Spinal cord (tissue), 10 donors: ENCODE measurements around the gene IREB2. TPM values are rescaled to one million over a fixed set of nuclear protein-coding genes. Genes with fewer than 3 reads are reported as not detected.
"Not testable (repeated sequence)": the region's sequence is repeated elsewhere in the genome, so short reads cannot be mapped to it uniquely, and the experiment has no call there.

ENCODE experiments used
- DNase-seq, 6 donors: peaks; one replicate each; pipeline versions ENCODE4 v3.0.0 to v3.0.0-alpha.2; 2013 to 2015; ENCODE audit warnings: low spot score in 6 of 6, low read depth in 4 of 6
- H3K27ac ChIP-seq: one replicate; pipeline ENCODE4 v1.5.1; 2013; ENCODE audit warnings: low read depth, low read length, control low read depth
- H3K27me3 ChIP-seq: one replicate; pipeline ENCODE4 v1.6.1; 2013; ENCODE audit warnings: low read length; ENCODE audit not compliant: control insufficient read depth, insufficient read depth
- H3K36me3 ChIP-seq: one replicate; pipeline ENCODE4 v1.6.1; 2013; ENCODE audit warnings: low read length; ENCODE audit not compliant: control insufficient read depth, insufficient read depth
- H3K4me1 ChIP-seq: one replicate; pipeline ENCODE4 v1.6.1; 2013; ENCODE audit warnings: low read length; ENCODE audit not compliant: control insufficient read depth, insufficient read depth
- H3K4me3 ChIP-seq: one replicate; pipeline ENCODE4 v1.5.1; 2013; ENCODE audit warnings: low read depth, low read length, control low read depth
- H3K9me3 ChIP-seq: one replicate; pipeline ENCODE4 v1.6.1; 2013; ENCODE audit warnings: low read length; ENCODE audit not compliant: control insufficient read depth, insufficient read depth
- WGBS: methylation state at CpG from one replicate; pipeline ENCODE4 v1.1.5; 2013; ENCODE audit warnings: missing lambda C conversion rate; ENCODE audit not compliant: insufficient coverage; 5-methylcytosine and 5-hydroxymethylcytosine counted together
- polyA plus RNA-seq, 2 donors: library from polyadenylated mRNA; unstranded; fragments of 120-200 nt; gene quantifications; one replicate each; pipeline ENCODE4 v1.2.1, GENCODE V29; 2013; ENCODE audit not compliant: insufficient read length in 2 of 2
- total RNA-seq, 2 donors: library from RNA; depleted of rRNA in 1 of 2; stranded (reverse); fragments of 120-200 nt in 1 of 2; fragments of >200 nt in 1 of 2; gene quantifications; one replicate each; pipeline versions ENCODE4 v1.2.3 to v1.2.4, GENCODE V29; 2013 to 2014
- donor health status: healthy.

IREB2 gene
- total and polyA plus RNA-seq, 4 donors, result 33.6 to 62.4 (median 38.4) TPM

DNA sequence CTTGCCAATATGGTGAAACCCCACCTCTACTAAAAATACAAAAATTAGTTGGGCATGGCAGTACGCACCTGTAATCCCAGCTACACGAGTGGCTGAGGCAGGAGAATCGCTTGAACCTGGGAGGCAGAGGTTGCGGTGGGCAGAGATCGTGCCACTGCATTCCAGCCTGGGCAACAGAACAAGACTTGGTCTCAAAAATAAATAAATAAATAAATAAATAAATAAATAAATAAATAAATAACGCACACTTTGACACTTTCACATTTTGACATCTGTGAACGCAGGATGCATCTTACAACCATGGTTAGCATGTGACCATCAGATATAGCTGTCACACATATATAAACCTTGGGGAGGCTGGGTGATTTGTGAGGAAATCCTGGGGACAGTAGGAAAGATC, 33.2 kb upstream of the IREB2 start:
- not testable (repeated sequence) for H3K9me3 ChIP-seq, H3K27me3 ChIP-seq, H3K27ac ChIP-seq, H3K36me3 ChIP-seq, DNase-seq, H3K4me3 ChIP-seq
- peaks cover 14% of the 10 kb centered on the region for H3K4me1 ChIP-seq
- WGBS, result 92% methylated on average over 2 of the region's 7 CpGs

DNA sequence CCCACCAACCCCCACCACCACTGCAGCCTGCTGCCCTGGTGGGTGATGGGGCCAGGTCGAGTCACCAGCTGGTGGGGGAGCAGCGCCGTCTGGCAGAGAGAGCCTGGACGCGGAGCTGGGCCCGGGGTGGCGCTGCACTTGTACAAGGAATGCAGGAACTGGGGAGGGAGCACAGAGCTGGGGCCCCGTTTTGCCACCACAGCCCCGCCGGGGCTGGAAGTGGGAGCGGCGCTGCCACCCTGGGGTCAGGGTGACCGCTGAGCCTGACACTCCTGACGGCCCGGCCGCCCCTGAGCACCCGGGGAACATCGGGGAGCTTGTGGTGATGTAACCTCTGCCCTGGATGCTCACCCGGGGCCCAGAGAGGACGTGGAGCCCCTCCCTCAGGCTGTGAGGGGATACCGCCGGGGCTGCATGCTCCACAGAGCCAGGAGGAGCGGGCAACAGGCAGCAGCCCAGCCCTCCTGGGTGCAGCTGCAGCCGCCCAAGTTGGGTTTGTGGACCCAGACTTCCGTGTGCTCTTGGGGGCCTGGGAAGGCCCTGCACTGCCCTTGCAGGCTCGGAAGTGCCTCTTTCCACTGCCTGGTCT, 32.6 kb upstream of the IREB2 start:
- no peak overlapping the region for H3K4me3 ChIP-seq
- H3K36me3 ChIP-seq, result no peaks in the 10 kb centered on the region
- H3K27ac ChIP-seq, result no peak overlapping the region
- DNase-seq, result no peak
- WGBS, result 37% methylated on average over 26 of the region's 26 CpGs
- H3K4me1 ChIP-seq, result peaks cover 12% of the 10 kb centered on the region
- H3K27me3 ChIP-seq, result peaks cover 5% of the 10 kb centered on the region
- H3K9me3 ChIP-seq, result no peaks in the 10 kb centered on the region

DNA sequence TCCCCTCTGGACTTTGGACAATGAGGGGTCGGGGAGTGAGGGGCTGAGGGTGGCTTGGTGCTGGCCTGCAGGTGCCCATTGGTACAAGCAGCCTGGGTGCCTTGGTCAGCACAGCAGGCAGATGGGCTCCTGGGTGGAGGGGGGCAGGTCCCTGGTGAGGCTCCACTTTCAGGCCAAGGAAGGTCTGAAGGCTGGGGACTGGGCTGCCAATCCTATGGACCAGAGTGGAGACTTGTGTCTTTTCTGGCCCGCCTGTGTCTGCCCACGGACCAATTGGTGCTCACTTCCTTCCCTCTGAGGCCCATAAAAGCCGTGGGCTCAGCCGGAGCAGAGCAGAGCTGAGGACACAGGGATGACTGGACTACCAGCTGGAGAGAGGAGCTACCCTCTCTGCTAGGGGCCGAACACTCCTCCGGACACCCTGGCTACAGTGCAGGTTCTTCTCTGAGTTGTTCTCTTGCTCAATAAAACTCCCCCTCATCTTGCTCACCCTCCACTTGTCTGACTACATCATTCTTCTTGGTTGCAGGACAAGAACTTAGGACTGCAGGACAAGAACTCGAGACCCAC, 31.9 kb upstream of the IREB2 start:
- no peak for DNase-seq
- H3K9me3 ChIP-seq, result no peaks in the 10 kb centered on the region
- no peak overlapping the region for H3K4me3 ChIP-seq
- no peak overlapping the region for H3K27ac ChIP-seq
- no peaks in the 10 kb centered on the region for H3K36me3 ChIP-seq
- peaks cover 12% of the 10 kb centered on the region for H3K4me1 ChIP-seq
- peaks cover 5% of the 10 kb centered on the region for H3K27me3 ChIP-seq
- WGBS, result 84% methylated on average over 8 of the region's 8 CpGs

GRCh38 chr15:78407608-78408354, 30.2 kb upstream of the IREB2 start:
- Histone ChIP-seq H3K9me3 (no peaks in the 10 kb centered on the region), H3K27me3 (peaks cover 5% of the 10 kb centered on the region), H3K4me1 (peaks cover 12% of the 10 kb centered on the region), H3K4me3 (no peak overlapping the region), H3K27ac (no peak overlapping the region), H3K36me3 (no peaks in the 10 kb centered on the region)
- WGBS, result 69% methylated on average over 3 of the region's 6 CpGs
- DNase-seq, result no peak

DNA sequence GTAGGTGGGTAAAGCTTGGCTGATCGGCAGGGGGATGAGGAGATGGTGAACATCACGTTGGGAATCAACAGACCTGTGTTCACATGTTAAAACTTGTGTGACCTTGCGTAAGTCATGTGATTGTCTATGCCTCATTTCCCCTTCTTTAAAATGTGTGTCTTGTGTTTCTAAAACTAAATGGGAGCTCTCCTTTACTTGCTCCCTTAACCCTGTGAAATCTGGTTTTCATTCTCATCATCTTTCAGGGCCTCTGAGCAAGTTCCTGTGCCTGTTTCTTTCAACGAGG, 29.7 kb upstream of the IREB2 start:
- Histone ChIP-seq H3K36me3 (no peaks in the 10 kb centered on the region), H3K4me1 (peaks cover 12% of the 10 kb centered on the region), H3K27me3 (peaks cover 5% of the 10 kb centered on the region), H3K27ac (no peak overlapping the region), H3K4me3 (no peak overlapping the region), H3K9me3 (no peaks in the 10 kb centered on the region)
- WGBS, result 79% methylated on average over 2 of the region's 4 CpGs
- no peak for DNase-seq

GRCh38 chr15:78408961-78409360, 29.1 kb upstream of the IREB2 start:
- H3K9me3 ChIP-seq, result no peaks in the 10 kb centered on the region
- H3K4me1 ChIP-seq, result peaks cover 12% of the 10 kb centered on the region
- peaks cover 5% of the 10 kb centered on the region for H3K27me3 ChIP-seq
- 80% methylated on average over 1 of the region's 2 CpGs for WGBS
- H3K36me3 ChIP-seq, result no peaks in the 10 kb centered on the region
- H3K27ac ChIP-seq, result no peak overlapping the region
- no peak overlapping the region for H3K4me3 ChIP-seq
- DNase-seq, result no peak

DNA sequence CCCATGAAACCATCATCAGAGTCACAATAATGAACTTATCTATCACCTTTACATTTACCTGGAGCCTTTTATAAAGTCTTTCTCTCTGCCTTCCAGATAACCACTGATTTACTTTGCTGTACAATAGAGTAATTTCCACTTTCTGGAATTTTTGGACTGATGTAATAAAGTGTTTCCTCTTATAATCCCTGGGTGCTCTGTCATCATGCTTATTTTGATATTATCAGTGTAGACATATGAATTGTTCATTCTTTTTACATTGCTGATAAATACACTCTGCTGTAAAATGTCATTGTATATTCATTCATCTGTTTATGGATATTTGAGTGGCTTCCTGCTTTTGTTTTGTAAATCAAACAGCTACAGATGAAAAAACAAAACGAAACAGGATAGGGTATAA, 27.0 kb upstream of the IREB2 start:
- Histone ChIP-seq H3K4me1 (peaks cover 9% of the 10 kb centered on the region), H3K9me3 (no peaks in the 10 kb centered on the region), H3K4me3 (no peak overlapping the region), H3K27ac (no peak overlapping the region), H3K36me3 (no peaks in the 10 kb centered on the region), H3K27me3 (no peaks in the 10 kb centered on the region)
- 71% methylated on average over 1 of the region's 1 CpG for WGBS
- no peak for DNase-seq

DNA sequence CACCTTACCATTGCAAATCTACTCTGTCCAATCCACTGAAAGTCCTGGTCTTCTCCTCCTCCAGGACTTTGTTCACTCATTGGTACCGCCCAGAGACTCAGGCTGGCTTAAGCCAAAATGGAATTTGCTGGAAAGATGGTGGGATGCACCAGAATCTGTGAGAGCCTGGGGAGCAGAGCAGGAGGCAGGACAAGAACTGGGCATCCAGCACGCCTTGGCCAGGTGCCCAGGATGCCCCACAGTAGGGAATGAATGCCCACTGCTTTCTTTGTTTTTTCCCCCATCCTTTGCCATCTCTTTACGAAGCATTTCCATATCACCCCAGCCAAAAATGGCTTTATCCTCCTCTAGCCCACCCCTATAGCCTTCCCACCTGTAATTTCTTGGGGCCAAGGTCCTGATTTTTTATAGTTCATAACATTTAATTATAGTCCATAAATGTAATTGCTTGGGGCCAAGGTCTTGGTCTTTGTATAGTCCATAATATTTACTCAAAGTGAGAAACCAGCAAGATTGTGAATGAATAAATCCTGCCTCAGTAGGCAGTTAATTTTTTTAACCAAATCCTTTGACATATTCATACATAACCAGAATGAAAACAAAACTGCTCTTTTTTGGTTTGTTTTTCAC, 23.3 kb upstream of the IREB2 start:
- no peaks in the 10 kb centered on the region for H3K9me3 ChIP-seq
- peak overlapping the region; percentile 29 for H3K27ac ChIP-seq
- H3K27me3 ChIP-seq, result no peaks in the 10 kb centered on the region
- 38% methylated on average over 1 of the region's 3 CpGs for WGBS
- H3K4me3 ChIP-seq, result no peak overlapping the region
- H3K36me3 ChIP-seq, result no peaks in the 10 kb centered on the region
- peaks cover 4% of the 10 kb centered on the region for H3K4me1 ChIP-seq
- DNase-seq, result peak in 2 of 6 donors; percentile 48 to 53

- Histone ChIP-seq H3K36me3 (no peaks in the 10 kb centered on the region), H3K9me3 (no peaks in the 10 kb centered on the region), H3K4me3 (no peak overlapping the region), H3K27ac (peak overlapping the region; percentile 29), H3K4me1 (peaks cover 4% of the 10 kb centered on the region), H3K27me3 (peaks cover 3% of the 10 kb centered on the region)
- 56% methylated on average over 2 of the region's 4 CpGs for WGBS
- DNase-seq, result peak in 2 of 6 donors; percentile 66 to 89
Observed at GRCh38 chr15:78415284-78415683, 22.7 kb upstream of the IREB2 start.
